Activated CD4-positive, alpha-beta T cell treated with anti-CD3 and anti-CD28 coated beads for 24 hours (primary cell): Measurements from ENCODE around the gene PCDHAC1.

ENCODE experiments used
- DNase-seq, 2 donors: peaks; one replicate each; pipeline ENCODE4 v3.0.0-alpha.2; 2020; ENCODE audit warnings: low read depth in 2 of 2

The PCDHAC1 gene

DNA sequence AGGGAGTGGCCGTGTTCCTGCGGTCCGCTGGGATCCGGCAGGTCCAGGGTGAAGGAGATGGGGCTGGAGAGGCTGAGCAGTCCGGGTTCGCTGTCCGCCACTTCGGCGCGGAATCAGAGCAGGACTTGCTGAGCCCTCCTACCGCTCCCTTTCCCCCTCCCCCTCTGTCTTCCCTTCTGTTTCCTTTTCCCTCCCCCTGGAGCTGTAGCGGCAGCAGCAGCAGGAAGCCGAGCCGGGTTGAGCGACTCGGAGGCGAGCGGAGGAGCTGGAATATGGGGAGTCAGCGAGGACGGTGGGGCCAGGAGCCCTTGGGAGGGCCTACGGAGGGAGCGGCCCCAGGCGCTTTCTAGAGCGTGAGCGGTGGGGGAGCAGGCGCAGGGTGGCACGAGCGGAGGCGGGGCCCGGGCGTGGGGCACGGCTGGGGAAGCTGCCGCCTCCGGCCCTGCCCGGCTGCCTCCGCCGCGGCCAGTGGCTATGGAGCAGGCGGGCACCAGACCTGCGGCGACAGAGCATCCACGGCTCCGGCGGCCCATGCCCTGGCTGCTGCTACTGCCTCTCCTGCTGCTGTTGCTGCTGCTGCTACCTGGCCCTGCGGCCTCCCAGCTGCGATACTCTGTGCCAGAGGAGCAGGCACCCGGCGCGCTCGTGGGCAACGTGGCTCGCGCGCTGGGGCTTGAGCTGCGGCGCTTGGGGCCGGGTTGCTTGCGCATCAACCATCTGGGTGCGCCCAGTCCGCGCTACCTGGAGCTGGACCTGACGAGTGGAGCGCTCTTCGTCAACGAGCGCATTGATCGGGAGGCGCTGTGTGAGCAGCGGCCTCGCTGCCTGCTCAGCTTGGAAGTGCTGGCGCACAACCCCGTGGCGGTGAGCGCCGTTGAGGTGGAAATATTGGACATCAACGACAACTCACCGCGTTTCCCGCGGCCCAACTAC, 40.5 kb downstream of the PCDHAC1 start, which contains the start of gene PCDHAC2:
Gene PCDHAC2 (plus strand): TSS at position 184 of the 933 bp plus-strand sequence. CDS start 291 bp downstream, at position 475.
- DNase-seq = no peak

GRCh38 chr5:140967226-140967893, 41.3 kb downstream of the PCDHAC1 start:
- no peak for DNase-seq

- DNase-seq = no peak
Observed at GRCh38 chr5:140969880-140970279, 43.8 kb downstream of the PCDHAC1 start.

DNA sequence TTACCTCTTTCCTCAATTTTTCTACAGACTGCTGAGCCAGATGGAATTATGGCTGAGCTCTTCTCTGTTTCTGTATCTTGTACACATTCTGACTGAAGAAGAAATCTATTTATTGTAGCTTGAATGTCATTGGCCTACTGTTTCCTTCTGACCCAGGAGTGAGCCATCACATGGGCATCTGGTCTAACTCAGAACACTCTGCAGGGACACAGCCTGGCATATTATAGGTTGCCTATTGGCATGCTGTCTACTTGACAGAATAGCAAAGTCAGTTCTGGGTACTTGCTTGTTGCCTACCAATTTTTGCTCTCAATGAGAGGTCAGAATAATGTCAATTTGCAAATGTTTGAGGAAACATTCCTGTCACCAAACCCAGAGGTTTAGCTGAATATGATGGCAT, 47.5 kb downstream of the PCDHAC1 start:
- no peak for DNase-seq

DNA sequence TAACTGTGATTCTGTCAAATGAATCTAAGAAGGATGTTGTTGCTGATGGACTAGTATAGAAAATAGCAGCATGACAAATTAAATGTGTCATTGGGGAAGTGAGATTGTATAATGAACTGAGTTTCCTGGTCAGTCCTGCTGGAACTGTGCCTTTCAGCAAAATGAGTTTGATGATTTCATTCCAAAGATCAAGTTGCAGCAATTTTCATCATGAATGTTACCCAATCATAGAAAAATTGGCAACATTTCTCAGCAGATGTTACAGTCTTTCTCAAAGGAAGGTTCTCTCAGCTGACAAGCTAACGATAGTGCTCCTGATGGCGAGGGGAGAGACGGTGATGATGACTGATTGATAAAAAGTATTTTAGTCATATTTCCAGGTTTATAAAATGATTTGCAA, 50.9 kb downstream of the PCDHAC1 start:
- DNase-seq = no peak

DNA sequence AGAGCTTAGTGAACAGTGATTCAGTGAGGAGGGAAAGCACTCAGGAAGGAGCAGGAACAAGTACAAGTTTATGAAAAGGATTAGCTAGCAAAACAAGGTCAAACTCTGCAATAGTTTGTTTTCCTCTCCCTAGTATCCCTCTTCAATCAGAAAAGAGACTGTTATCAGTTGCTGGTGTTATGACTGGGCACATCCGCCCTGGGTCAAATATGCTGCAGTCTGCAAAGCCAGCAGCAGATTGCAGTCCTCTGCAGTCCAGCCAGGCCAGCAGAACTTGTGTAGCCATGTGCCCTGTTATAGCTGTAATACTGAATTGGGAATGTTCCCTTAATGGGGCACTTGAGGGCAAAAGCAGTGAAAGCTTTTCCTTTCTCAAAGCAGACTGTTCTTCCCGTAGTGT, 52.2 kb downstream of the PCDHAC1 start:
- no peak for DNase-seq

- DNase-seq = no peak
Observed at GRCh38 chr5:140978983-140979382, 52.9 kb downstream of the PCDHAC1 start.
